HG02981 (cell line): Measurements from ENCODE around the gene KRT38.
"Not testable (repeated sequence)": the region's sequence is repeated elsewhere in the genome, so short reads cannot be mapped to it uniquely, and the experiment has no call there.

Experiments
- ATAC-seq: cut with Tn5 transposase; IDR thresholded peaks from one replicate; pipeline ENCODE4 v1.9.1; 2021; ENCODE audit warnings: mild to moderate bottlenecking, moderate library complexity; ENCODE audit not compliant: unreplicated experiment

The KRT38 gene

DNA sequence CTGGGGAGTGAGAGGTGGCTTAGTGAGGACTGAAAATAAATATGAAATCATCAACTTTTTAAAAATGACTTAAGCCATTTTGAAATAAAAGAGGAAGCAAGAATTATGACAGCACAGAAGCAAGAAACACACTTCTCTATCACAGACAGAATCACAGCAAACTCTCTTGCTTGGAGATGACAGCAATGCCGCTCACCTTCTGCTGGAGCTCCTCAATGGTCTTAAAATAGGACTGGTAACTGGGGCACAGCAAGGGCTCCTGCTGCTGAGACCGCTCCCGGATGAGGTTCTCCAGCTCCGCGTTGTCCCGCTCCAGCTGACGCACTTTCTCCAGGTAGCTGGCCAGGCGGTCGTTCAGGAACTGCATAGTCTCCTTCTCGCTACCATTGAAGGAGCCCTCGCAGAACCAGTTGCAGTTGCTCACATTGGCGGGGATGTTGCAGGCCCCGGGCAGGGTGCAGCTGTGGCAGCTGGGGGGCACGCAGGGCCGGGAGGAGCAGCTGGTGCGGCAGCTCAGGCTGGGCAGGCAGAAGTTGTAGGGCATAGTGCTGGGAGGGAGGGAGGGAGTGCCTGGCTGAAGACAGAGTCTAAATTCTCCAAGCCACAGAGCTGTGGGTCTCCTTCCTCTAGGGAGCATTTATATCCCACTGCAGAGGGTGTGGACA, 43.7 kb downstream of the KRT38 start, which contains the start of gene KRT31:
KRT31 (minus strand) TSS at position 613 of the 665 bp plus-strand sequence; CDS start at position 544, 69 bp downstream.
- ATAC-seq, result no peak

DNA sequence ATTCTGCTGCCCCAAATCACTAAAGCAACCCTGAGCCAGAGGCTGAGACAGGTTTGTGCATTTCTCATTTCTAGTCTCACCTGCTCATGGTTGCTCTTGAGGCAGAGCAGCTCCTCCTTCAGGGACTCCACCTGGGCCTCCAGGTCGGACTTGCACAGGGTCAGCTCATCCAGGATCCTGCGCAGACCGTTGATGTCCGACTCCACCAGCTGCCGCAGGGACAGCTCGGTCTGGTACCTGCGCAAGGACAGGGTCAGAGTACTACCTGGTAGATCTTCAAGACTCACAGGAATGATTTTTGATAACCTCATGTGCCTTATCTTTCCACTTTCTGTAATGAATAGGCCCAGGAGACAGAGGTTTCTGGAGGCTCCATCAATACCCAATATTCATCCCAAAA, 44.4 kb downstream of the KRT38 start:
- ATAC-seq, result no peak

DNA sequence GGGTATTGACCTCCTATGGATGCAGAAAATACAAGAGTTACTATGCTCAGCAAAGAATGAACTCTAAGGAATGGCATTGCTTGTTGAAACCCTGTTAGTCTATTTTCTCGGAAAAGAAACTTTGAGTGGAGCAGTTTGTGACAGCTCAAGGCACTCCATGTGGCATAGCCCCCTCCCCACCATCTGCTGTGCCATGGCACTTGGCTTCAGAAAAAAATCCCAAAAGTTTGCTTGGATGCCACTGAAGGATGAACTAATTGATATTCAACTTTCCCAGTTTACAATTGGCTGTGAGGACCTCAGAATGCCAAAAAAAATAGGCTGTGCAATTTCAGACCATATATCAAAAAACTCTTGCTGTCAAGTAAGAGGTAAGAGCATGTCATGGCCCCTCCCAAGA, 45.2 kb downstream of the KRT38 start:
- no peak for ATAC-seq

DNA sequence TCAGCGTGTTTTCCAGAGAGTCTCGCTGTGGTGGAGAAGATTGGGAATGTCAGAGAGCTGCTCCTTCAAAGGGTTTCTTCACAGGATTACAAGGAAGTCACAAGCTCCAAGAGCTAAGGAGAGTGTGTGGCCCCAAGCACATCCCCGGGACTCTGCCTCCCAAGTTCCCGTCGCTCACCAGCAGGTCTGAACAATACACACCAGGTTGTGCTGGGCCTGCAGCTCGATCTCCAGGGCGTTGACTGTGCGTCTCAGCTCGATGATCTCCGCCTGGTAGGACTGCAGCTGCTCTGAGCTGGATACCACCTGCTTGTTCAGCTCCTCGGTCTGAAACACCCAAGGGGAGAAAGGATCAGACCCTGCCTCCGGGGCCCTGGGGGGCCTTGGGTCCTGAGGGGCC, 45.7 kb downstream of the KRT38 start:
- not testable (repeated sequence) for ATAC-seq

DNA sequence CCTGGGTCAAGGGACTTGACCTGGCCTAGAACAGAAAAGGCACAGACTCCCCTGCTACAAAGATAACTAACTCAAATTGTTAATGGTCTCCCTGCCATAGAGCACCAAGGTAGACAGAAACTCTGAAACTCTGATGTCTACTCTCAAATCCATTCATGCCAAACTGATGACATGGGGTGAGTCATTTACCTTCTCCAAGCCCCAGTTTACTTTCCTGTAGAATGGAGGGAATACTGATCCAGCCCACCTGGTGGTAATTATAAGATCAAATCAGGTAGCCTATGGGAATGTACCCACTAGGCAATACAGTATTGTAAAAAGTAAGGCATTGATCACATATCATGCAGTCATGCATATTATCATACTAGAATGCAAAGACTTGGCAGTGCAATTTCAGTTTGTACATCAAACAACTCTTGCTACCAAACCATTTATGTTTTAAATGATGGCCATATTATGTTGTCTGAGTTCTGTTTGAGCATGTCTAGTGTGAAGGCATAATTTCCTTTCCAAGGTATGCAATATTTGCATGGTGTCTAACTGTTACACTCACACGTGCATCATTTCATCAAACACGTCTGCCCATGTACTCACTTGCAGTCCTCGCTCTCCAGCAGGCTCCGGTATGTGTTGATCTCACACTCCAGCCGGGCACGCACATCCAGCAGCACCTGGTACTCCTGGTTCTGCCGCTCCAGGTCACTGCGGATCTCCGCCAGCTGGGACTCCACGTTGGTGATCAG, 46.4 kb downstream of the KRT38 start:
- ATAC-seq, result no peak

DNA sequence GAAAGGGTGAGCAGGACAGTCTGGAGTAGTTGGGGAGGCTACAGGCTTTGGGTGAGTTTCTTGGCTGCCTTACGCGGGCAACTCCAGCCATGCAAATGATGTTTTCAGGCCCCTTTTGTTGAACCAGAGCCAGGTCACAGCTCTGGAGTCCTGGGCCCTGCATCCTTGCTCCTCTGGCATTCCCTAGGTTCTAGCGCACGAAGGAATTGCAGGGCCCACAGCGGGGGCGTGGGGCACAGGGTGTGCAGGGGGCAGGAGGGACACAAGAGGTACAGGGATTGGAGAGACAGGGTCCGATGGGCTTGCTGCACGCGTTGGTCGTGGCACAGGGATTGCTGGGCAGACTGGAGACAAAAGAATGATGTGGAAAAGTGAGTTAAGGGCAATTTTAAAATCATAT, 47.0 kb downstream of the KRT38 start:
- ATAC-seq, result no peak

DNA sequence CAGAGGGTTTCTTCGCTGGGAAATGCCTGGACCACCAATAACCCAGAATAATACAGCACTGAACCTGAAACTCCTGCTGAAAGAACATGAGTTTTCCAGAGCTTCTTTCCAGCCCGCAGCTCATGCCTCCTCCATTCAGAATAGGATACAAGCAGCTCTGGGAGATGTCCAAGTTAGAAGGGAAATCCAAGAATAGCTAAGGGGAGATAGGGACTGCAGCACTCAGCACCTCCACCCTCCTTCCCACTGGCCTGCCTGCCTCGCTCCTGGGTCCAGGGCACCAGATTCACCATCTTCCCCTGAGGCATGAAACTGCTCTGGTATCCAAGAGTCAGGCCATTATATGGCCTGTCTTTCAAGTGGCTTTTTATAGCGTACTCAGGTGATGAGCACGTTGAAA, 47.5 kb downstream of the KRT38 start:
- ATAC-seq, result no peak

DNA sequence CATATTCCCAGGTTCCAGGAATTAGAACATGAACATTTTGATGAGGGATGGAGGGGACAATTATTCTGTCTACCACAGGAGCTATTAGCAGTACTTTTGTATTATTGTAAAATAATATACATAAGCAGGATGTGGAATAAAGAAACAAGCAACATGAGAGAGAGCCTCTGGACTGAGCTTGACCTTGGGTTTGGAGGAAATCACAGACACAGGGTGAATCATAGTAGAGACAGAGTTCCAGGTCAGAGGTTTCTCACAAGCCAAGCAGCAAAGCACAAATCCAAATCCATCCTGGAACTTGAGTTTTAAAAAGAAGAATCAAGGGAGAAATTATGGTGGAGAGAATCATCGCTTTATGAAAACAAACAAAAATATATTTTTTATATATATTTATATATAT, 48.5 kb downstream of the KRT38 start:
- ATAC-seq, result no peak

DNA sequence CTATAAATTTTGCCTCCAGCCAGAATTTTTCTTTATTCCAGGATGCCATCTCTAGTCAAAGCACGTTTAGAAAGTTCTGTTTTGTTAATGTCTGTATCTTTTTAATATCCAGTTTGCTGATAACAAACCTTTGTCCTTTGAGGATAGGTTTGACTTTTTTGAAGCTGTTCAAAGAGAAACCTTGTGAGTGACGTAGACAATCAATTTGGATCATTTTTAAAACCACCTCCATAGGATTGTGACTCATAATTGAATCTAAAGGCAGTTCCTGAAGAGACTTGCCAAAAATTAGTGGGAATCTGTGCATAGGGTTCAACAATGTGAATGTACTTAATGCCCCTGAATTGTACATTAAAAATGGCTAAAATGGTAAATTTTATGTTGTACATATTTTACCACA, 49.2 kb downstream of the KRT38 start:
- no peak for ATAC-seq

DNA sequence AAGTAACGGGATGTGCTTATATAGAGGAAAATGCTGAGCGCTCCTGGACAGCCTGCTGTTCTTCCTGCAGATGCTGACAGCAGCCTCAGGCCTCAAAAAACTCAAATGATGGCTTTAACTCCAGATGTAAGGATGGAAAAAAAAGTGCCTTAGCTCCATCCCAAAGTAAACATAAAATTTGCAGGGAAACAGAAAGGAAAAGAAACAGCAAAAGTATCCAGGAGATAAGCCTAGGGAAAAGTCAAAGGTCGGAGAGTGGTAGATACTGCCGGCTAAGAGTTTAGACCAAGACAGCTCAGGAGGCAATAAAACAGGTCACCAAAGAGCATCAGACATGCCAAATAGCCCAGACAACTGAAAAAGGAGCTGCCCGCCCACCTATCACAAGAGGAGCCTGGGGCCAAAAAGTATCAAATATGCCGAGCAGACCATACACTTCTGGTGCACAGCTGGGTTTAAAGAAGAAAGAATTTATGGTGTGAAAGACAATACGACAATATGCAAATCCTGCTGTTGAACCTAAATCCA, 50.3 kb downstream of the KRT38 start:
- no peak for ATAC-seq

DNA sequence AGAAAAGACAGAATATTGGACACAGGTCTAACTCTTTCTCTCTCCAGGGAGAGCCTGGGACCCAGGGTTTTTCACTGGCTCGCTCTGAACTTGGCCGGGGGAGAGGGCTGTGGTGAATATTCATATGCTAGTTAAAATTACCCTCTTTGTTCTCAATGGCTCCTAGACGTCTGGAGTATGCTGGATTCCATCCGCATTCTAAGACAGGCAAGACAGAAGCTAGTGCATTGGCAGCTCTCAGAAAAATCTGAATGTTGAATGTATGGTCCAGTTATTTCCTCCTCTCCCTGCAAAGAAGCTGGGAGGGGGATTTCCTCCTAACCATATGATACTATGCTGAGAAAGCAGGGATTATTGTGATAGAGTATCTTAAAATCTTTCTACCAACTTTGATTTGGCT, 53.1 kb downstream of the KRT38 start:
- no peak for ATAC-seq

DNA sequence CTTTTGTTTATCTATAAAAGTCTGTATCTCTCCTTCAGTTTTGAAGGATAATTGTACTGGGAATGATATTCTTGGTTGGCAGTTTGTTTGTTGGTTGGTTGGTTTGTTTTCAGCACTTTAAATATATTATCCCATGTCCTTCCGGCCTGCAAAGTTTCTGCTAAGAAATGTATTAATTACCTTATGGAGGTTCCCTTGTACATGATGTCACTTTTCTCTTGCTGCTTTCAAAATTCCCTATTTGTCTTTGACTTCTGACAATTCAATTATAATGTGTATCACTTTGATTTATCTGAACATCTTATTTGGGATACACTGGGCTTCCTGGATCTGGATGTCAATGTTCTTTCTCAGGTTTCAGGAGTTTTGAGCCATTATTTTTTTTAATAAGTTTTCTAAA, 54.6 kb downstream of the KRT38 start:
- no peak for ATAC-seq
